GM21723 (cell line): ENCODE data around the gene TCP11.

Experiments
- ATAC-seq: cut with Tn5 transposase; IDR thresholded peaks from one replicate; pipeline ENCODE4 v1.9.1; 2021; ENCODE audit warnings: mild to moderate bottlenecking, moderate library complexity; ENCODE audit not compliant: unreplicated experiment

Gene TCP11

DNA sequence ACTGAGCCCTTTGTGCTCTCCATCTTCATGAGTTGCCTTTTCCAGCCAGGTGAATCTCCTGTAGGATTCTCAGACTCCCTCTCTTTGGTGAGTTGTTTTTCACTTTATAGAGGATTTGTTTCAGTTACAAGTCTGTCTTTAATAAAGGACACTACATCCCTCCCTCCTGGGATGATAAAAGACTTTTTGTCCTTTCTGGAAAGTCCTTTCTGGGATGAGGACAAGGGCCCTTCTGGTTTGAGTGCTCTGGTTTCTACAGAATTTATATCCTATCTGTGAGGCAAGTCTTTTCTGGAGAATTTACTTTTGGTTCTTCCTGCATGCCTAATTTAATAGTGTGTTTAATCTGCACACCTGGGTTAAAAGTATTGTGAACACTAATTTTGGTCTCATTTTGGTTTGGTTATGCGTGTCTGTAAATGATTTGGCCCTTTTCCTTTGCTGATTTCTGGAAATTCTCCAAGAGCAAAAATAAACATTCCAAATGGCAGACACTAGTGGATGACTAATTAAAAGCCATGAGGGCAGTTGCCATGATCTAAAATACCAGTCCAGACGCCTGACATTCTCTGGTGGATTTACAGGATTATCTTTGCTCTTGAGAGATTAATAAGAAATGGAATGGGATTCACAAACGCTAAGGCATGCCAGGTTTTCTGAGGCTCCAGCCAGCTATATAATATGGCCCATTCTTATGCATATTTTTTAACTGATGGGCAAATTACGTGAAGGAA lies 44.8 kb downstream of the TCP11 start:
- no peak for ATAC-seq

DNA sequence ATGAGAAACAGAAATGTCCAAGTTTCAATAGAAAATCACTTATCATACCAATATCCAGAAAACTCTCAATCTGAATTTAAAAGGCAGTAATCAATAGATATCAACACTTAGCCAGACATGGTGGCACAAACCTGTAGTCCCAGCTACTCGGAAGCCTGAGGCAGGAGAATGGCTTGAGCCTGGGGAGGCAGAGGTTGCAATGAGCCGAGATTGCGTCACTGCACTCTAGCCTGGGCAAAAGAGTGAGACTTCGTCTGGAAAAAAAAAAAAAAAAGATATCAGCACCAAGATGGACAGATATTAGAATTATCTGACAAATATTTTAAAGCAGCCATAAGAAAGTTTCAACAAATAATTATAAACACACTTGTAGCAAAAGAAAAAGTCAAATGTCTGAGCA lies 47.0 kb downstream of the TCP11 start:
- no peak for ATAC-seq

DNA sequence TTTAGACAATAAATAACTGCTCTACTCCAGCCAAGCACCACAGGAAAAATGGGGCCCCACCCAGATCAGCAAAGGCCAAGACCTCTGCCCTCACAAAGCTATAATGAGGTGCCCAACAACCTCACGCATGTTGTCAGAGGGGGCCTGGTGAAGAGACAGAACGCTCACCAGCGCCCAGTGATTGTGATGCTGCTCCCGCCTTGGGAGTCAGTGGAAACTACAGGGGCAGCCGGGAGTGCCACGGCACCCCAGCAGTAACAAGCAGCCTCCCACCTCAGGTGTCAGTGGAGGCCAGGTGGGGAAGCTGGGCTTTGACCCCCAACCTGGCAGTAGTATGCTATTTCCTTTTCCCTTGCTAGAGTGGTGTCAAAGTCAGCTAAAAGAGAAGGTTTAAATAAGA lies 47.4 kb downstream of the TCP11 start:
- ATAC-seq, result no peak

DNA sequence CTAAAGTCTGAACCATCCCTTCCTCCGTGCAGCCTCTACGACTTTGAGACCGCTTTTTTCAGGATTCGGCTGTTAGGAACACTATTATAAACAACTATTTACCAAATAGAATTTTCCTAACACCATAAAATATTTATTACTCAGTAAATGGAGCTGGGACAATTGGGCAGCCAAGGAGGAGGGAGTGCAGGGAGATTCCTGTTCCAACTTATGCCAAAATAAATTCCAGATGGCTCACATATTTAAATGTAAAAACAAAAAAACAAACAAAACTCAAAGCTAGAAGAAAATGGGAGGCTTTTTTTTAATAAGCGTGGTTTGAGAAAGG lies 48.1 kb downstream of the TCP11 start:
- no peak for ATAC-seq

DNA sequence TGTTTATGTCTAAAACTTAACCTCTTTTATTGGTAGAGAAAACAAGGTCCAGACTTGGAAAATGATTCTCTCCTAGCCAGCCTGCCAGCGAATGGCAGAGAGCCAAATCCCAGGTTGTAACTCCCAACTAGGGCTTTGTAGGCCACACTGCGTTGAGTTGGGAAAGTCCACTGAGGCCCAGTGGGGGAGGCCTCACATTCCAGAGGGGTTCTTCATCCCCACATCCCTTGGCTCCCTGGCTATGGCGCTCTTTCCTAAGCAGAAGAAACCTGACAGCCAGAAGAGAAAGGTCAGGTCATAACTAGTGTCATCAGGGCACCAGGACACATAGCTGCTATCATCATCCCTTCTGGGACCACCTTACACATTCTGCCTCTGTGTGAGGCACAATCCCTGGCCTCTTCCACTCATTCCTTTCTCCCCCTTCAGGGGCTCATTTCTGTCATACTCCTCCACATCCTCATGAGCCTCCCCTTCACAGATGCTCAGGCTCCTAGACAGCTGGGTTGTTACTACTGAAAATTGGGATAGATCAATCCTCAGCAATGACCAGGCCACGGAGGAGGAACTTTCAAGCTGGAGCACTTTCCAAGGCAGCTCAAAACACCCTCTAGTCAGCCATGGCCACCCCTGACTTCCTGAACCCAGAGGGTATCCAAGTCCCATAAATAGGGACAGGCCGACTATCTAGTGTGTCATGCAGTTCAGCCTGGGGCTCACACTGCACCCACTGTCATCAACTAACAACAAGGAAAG lies 48.6 kb downstream of the TCP11 start:
- no peak for ATAC-seq

DNA sequence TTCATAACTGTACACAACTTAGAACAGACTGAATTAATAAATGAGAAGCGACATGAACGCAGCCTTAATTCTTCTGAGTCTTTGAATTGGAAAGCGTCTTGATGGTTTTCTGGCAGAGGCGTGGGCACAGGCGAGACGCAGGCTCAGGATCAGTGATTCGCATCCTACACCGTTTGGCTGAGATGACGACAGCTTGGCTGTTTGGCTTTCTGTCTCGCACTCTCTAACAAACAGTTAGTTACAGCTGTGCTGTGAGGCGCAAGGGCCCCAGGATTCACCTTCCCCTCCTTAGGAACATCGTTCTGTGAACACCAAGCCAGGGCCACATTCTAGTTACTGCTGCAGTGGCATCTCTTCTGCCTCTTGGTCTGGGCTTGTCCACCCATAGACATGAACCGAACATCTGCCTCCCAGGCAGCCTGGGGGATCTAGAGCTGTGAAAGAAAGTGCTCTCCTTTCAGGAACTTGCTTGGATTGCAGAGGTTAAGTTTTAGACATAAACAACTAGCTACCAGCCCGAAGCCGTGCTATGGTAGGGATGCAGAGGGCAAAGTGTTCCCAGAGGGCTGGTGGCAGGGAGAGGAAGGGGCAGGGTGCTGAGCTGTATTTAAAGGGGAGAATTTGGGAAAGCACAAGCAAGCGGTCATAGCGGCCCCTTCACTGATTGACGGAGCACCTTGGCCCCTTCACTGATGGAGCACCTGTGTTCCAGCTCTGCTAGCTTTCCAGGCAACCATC lies 49.6 kb downstream of the TCP11 start:
- no peak for ATAC-seq

DNA sequence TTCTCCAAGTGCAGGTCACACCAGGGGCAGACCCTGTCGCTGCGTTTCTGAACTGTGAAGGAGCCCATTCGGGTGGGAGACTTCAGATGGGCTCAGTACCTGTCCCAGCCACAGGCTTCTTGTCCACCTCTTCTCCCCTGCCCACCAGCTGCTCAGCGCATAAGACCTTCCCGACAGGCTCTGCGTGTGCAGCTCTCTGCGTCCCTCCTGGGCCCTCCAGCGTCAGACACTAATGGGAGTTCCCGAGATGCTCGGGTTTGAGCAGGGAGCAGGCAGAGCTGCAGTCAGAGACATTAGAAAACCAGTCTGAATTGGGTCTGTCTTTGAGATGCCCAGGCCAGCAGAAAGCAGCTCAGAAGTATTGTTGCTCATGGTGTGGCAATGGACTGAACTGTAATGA lies 50.4 kb downstream of the TCP11 start:
- no peak for ATAC-seq

DNA sequence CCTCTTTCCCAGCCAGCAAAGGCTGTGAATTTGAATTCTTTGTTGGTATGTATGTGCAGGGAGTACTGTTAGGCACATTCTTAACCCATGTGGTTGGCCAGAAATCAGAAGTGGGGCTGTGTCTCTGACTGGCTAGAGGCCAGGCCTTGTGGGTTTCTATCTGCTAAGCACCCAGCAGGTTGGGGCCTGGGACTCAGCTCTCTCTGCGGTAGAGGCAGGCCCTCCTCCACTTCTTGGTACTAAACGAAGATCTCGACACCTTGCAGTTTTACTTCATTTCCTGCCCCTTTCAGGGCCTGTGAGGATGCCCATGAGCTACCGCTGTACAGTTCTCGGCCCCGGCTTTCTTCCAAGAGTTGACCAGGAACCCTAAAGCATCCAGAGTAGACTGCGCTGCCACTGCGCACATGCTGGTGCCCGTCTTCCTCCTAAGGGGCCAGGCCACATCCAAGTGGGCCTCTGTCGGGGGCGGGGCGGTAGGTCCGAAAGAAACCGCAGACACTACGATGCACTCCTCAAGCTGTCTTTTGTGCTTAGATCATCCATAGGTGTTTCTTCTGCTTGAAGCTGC lies 51.1 kb downstream of the TCP11 start:
- ATAC-seq, result no peak

DNA sequence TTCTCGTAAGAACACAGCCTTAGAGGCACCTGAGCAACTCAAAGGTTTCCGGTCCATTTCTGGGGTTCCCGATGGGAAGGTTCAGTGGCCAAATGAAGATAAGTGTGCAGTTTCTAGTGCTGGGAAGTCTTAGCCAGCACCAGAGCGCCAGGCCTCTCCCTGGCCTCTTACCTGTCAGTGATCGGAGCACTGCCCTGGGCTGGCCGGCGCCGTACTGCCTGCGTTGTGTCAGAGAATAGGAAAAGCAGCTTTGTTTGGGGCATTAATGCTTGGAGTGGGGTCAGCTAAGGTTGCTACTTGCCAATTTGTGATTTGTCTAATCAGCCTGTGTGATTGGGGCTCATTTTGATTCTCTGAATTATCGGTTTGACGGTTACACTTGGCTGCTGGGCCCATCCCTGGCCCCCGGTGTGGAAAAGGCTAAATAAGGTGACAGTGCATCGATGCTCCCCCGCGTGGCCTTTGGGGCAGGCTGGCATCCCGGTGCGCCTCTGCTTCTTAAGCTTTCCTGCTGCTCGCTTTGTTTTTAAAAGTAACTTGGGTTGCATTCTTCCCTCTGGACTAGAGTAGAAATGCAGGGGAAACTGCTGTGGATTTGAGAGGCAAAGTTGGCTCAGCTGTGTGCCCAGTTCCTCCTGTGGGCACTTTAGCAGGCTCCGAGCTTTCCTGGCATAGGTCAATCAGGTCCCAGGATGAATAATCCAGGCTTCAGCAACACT lies 51.8 kb downstream of the TCP11 start:
- ATAC-seq, result no peak

DNA sequence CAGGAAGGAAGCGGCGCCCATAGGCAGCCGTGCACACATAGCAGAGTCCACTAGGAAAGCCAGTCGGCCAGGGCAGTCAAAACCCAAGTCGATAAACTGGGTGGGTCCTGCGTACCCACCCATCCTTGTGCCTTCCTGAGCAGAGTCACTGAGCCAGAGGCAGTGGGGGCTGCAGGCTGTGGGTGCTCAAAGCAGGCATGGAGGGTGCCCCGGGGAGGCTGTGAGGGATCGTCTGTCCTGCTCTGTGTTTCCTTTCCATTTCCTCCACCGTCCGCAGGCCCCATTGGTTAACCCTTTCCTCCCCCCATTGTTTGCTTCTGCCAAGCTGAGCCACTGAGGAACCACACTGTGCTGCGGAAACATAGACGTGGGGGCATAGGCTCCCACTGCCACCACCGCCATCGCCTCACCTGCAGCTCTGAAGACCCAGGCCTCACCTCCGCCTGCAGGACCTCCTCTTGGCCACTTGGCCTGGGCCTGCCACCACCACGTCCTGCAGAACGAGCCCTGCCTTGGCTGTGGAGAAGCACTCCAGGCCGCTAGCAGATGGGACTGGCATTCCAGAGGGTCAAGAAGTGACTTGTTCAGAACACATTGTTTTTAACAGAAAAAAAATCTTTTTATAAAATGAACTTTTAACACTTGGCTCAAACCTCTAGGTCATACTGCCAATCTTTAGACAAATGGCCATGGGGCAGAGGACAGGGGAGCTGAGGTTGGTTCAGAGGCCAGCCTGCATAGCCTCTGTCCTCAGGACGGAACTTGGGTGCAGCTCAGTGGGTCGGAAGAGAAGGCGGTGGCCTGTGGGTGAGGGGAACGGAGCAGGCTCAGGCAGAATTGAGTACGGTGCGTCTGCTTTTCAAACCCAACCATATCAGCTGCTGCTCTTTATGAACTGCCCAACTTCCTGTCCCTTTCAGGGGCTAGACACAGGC lies 52.6 kb downstream of the TCP11 start:
- no peak for ATAC-seq

DNA sequence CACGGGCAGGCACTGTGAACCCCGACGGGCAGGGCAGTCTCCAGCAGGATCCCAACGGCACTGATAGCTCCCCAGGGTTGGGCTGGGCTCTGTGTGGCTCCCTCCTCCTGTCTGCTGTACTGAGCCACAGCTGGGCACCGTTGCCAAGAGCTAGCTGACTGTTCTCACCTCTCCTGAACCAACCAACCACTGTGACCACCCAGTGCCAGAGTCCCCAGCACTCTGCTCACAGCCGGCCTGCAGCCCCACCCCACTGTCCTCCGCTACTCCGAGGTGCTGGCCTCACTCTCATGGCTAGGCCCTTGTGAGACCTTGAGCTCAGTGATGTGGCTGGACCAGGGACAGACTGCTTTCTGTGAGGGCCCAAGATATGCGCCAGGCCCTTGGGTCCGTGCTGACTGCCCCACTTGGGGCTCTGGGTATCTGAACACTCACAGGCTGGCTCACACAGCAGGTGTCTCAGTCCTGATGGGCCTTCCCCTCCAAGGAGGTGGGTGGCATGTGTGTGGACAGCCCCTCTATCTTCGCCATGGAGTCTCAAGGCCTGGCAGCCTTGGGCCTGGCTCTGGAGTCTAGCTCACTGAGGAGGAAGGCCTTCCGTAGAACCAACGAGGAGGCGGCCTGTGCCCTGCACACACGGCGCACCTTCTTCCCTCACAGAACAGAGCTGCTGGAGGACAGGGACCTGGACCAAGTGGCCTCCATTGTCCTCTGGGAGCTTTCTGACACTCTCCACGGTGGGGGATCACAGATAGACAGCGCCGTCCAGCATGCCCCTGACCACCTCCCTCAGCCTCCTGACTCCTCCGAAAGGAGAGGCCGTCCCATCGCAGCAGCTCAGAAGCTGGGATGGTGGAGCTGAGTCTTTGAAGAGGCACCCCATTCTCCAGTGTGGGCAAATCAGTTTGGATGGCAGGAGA lies 53.5 kb downstream of the TCP11 start:
- no peak for ATAC-seq

DNA sequence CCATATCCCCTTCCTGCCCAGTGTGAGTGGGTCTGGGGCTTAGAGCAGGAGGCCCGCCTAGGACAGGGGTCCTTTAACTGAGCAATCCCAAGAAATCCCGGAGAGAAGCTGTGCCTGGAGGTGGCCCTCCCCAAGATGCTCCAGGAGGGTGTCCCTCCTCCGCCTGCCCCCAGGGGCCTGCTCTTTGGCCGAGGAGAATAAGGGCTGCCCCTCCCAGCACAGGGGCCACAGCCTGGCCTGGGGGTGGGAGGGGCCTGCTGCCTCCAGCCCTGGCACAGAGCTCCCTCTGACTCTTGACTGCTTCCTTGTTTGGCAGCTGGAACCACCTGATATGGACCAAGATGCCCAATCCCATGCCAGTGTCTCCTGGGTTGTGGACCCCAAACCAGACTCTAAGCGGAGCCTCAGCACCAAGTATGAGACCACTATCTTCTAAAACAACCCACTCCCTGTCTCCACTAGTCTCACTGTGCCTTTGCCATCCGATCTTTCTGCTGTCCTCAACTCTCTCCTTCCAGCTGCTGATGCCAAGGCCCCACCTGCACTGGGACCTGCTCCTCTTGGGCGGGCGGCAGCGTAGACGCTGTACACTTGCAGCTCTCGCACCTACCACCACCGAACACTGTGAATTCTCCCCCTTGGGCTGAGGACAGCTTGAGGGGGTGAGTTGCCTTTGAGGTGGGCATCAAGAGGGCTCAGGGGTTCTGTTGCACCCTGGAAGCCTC lies 54.3 kb downstream of the TCP11 start:
- no peak for ATAC-seq

DNA sequence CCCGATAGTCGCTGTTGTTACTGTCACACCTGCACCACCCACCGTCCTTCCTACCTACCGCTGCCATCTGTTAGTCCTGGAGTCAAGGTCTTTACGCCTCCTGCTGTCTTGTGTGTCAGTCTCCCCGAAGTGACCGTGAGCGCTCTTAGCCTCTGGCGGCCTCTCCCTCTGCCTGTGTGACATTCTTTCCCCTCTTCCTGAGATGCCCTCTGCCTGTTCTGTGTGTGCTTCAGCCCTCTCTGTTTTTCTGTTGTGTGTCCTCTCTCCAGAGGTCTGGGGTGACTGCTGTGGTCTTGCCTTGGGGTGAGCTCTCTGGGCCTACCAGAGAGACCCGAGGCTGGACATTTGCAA lies 54.9 kb downstream of the TCP11 start:
- no peak for ATAC-seq

DNA sequence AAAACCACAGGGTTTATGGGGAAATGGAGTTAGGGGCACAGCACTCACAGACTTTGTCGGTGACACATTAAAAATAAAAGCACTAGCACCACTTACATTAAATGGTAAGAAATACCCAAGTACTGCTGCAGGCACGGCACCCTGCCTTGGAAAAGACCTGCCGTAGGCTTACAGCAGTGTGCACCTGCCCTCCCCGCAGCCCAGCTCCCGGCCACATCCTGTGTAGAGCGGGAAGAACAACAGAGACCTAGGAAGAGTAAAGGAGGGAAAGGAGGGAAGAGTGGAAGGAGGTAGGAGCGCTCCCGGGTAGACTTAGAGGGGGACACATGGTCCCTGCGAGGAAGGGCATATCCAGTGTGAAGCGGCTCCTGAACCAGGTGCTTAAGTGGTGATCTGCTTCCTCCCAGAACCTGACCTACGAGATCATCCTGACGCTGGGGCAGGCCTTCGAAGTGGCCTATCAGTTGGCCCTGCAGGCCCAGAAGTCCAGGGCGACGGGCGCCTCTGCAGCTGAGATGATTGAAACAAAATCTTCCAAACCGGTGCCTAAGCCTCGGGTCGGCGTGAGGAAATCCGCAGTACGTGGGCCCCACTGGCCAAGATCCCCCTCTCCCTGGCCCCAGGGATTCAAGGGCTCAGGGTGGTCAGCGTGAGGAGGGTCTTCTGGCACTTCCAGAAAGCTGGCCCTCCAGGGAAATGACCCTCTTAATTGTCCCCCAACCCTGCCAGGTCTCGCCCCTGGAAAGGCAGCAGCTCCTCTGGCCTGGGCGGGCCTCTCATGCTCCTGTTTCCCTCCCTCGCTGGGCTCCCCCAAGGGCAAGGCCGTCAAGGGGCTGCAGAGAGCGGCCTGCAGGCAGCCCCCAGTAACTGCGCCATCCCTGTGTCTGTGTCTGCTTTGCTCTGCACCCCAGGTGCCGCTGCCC lies 55.5 kb downstream of the TCP11 start:
- no peak for ATAC-seq

DNA sequence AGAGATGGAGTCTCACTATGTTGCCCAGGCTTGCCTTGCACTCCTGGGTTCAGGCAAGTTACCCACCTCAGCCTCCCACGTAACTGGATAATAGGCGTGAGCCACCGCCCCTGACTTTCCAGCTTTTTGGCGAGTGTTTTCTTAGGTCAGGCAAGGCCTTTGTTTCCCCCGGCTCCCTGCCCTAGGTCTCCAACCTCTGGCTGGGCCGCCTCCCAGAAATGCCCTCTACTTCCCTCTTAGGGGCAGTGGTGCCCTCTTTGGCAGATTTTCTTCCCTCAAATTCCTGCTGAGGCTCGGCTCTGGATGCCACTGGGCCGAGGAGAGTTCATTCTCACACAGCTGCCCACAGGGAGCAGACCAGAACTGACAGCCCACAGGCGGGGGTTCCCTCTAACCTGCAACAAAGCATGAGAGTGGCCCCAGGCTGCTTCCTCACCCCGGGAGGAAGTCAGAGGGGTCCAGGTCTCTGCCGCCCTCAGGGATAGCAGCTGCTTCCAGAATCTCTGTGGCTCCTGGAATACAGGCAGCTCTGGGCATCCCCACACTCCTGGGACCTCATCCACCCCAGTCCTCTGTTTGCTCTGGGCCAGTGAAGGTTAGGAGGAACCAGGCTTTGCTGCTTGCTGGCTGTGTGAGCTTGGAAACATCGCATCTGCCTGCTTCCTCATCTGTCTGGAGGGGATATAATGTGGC lies 56.5 kb downstream of the TCP11 start:
- no peak for ATAC-seq

DNA sequence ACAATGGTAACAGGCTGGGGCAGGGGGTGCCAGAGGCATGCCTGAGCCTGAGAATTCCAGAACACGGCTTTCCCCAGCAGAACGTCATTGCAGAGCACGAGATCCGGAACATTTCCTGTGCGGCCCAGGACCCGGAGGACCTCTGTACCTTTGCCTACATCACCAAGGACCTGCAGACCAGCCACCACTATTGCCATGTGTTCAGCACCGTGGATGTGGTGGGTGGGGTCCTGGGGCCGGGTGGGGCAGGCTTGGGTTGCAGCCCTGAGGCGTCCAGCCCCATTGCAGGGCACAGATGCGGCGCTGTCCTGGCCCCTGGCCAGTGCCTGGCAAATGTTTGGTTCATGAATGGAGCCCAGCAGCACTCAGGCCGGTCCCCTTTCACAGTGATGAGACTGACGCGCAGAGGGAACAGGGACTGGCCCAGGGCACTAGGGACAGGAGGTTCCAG lies 57.1 kb downstream of the TCP11 start:
- no peak for ATAC-seq

DNA sequence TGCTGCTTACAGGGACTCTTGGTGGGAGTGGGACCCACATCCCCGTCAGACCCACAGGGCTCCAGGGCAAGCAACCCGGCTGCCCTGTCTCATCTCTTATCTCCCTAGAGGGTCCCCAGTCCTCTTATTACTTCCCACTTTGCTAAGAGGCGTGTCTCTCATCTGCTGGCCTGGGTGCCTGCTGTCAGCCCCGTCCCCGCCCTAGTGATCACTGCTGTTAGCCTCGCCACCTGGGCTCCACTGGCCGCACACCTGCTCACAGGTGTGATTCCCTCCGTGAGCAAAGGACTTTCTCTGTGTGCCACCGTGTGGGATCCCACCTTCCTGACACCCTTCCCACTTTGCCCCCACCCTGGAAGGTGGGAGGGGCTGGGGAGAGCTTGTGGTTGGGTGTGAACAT lies 57.6 kb downstream of the TCP11 start:
- no peak for ATAC-seq
